Activated CD4-positive, alpha-beta T cell treated with anti-CD3 and anti-CD28 coated beads, Interleukin-2, amount 50 U/mL, for 24 hours (primary cell): ENCODE measurements around the gene PLCG1.

ENCODE experiments used
- DNase-seq, 2 donors: peaks; one replicate each; pipeline ENCODE4 v3.0.0-alpha.2; 2020; ENCODE audit warnings: low read depth in 1 of 2, low spot score in 1 of 2

Gene PLCG1

GRCh38 chr20:41204304-41205265 lies 67.2 kb downstream of the PLCG1 start:
- DNase-seq: no peak

DNA sequence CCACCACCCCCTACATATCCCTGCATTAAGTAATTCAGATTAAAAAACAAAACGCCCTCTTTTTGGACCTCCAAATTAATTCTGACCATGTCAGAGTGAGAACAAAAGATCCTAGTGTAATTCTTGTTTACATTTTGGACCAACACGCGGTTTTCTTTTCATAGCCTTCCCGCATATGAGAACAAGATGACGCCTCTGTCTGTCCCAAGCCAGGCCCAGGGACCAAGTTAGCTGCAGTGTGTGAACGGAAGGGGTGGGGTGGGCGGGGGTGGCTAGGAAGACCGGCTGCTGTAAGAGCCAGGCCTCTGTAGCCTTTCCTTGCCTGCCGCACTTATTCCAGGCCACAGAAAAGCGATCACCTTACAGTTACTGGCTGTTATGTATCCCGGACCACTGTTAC lies 68.0 kb downstream of the PLCG1 start:
- DNase-seq: no peak

DNA sequence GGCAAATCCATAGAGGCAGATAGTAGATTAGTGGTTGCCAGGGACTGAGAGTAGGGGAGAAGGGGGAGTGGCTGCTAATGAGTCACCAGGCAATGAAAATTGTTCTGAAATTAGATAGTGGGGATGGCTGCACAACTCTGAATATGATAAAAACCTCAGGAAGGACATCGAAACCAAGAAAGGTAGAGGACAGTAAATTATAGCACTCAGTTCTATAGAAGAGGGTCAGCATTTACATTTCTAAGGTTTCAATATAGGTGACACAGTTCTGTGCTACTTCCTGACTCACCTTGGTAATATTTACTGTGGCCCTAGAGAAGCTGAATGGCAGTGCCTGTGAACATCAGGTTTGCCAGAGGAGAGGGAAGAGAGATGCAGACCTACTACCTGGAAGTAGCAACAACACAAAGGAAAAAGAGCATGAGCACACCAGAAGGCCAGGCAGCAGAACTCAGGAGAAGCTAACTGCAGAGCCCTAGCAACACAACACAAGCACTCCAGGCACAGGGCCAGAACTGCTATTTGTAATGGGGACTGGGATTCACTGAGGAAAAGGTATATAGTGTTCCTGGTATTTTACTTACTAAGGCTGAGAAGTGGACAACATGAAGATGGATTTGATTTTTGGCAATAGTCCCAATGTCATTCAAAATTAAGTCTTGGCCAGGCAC lies 75.9 kb downstream of the PLCG1 start:
- no peak for DNase-seq

- no peak for DNase-seq
Measured at GRCh38 chr20:41214202-41214601, 76.9 kb downstream of the PLCG1 start.

GRCh38 chr20:41214666-41215065 lies 77.3 kb downstream of the PLCG1 start:
- no peak for DNase-seq

DNA sequence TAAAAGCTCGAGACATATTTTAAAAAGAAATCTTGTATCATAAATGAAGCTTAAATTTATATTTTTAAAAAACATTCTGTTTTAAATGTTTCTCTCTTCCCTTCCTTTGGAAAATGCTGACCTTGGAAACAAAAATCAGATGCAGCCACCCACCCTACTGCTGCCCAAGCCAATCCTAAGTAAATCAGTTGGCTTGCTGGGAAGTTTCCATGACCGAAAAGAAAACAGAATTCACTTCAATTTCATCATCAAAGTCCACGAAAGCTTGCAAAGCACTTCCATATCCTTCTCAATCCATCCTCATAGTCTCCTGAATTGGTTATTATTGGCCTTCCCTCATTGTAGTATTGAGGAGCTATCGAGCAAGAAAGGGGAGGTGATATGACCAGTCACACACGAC lies 80.1 kb downstream of the PLCG1 start:
- DNase-seq: no peak

- DNase-seq: no peak
Measured at GRCh38 chr20:41218466-41218865, 81.1 kb downstream of the PLCG1 start.

- no peak for DNase-seq
Measured at GRCh38 chr20:41219824-41220223, 82.5 kb downstream of the PLCG1 start.

DNA sequence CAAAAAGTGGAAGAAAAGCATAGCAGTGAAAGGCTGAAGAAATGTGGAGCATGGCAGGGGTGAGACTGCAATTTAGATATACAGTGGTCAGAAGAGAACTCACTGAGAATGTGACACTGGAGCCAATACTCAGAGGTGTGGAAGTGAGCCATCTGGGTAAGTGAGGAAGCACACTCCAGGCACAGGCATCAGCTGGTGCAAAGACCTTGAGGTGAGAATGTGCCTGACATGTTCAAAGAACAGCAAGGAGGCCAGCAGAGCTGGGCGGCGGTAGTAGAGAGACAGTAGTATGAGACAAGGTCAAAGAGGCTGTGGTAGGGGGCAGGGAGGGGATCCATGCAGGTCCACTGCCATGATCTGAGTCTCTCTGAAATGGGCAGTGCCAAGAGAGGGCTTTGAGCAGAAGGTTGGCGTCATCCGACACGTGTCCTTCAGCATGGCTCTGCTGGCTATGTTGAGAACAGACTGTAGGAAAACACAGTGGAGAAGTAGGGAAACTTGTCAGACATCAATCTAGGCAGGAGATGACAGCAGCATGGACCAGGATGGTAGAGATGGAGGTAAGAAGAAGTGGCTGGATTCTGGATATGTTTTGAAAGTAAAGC lies 84.4 kb downstream of the PLCG1 start:
- no peak for DNase-seq

DNA sequence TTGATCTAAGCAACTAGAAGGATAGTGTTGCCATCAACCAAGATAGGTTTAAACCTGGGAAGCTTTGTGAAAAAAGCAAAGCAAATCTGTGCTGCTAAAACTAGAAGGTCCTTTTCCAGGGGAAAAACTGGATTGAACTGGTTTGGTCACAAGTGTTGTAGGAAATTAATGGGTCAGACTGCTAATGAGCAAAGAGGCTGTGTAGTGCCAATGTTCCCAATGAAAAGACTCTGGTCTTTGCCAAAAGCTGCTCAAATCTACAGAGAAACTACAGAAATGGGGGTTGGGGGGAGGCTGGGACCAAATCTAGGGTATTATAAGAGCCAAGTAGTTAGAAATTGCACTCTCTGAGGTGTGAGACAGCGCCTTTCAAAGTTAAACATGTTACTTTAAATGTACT lies 85.0 kb downstream of the PLCG1 start:
- no peak for DNase-seq

GRCh38 chr20:41222703-41223102 lies 85.4 kb downstream of the PLCG1 start:
- no peak for DNase-seq

- no peak for DNase-seq
Measured at GRCh38 chr20:41223112-41223511, 85.8 kb downstream of the PLCG1 start.

DNA sequence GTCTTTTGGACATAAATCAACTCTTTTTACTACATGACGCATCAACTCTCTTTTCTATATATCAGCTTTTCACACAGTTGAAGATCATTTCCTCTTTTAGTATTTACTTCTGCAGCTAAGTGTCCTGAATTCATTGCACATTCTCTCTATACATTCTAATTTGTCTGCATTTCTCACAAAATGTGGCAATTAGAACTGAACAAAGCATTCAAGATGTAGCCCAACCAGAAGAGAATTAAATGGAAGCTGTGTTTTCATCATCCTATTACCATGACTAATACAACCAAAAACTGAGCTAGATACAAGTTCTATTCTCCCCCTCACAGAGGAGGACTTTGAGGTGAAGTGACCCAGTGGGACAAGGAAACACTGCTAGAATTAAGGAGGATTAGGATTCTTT lies 86.9 kb downstream of the PLCG1 start:
- no peak for DNase-seq

DNA sequence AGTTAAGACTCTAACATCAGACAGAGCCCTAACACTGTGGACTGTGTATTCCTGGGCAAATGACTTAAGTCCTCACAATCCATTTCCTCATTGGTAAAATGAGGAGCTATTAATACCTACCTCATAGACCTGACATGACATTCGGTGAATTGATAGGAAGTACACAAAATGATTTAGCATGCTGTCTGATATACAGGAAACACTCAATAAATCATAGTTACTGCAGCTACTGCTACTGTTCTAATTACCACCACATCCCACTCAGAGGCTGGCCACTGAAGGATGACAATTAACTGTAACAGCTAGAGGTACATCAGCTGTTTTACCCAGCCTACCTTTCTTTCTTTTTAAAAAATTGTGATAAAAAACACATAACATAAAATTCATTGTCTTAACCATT lies 87.7 kb downstream of the PLCG1 start:
- no peak for DNase-seq

- DNase-seq: no peak
Measured at GRCh38 chr20:41226426-41226825, 89.1 kb downstream of the PLCG1 start.
